ENCODE data around the gene MRPL55.

- TF ChIP-seq, protein P1, sequence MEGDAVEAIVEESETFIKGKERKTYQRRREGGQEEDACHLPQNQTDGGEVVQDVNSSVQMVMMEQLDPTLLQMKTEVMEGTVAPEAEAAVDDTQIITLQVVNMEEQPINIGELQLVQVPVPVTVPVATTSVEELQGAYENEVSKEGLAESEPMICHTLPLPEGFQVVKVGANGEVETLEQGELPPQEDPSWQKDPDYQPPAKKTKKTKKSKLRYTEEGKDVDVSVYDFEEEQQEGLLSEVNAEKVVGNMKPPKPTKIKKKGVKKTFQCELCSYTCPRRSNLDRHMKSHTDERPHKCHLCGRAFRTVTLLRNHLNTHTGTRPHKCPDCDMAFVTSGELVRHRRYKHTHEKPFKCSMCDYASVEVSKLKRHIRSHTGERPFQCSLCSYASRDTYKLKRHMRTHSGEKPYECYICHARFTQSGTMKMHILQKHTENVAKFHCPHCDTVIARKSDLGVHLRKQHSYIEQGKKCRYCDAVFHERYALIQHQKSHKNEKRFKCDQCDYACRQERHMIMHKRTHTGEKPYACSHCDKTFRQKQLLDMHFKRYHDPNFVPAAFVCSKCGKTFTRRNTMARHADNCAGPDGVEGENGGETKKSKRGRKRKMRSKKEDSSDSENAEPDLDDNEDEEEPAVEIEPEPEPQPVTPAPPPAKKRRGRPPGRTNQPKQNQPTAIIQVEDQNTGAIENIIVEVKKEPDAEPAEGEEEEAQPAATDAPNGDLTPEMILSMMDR (optimal IDR thresholded peaks at IDR 0.05 in 1 of 3, IDR thresholded peaks at IDR 0.05 in 1 of 3, conservative IDR thresholded peaks at IDR 0.05 in 1 of 3; ENCODE audit: extremely low read depth in 1 of 3, insufficient read depth in 2 of 3, low read length in 3 of 3): no peak
- no peak for TF ChIP-seq EZH2 (IDR thresholded peaks at IDR 0.05; ENCODE audit: low read length)
Measured at GRCh38 chr1:228089519-228090380, 19.3 kb downstream of the MRPL55 start.

Measured in keratinocyte (primary cell).